PFSK-1 (cell line): ENCODE measurements around the gene AUTS2.

Experiments used
- POLR2AphosphoS5 ChIP-seq: IDR thresholded peaks from 2 replicates; pipeline ENCODE4 v1.6.1; 2012; ENCODE audit warnings: low read depth, mild to moderate bottlenecking, control low read depth, low read length, moderate library complexity
- TAF1 ChIP-seq: IDR thresholded peaks from 2 replicates; pipeline ENCODE4 v1.6.1; 2012; ENCODE audit warnings: low read length, control low read depth, borderline replicate concordance; ENCODE audit not compliant: insufficient read depth

GRCh38 chr7:69608049-69608448 lies 9.8 kb downstream of the AUTS2 start:
- TF ChIP-seq POLR2AphosphoS5, result no peak
- TF ChIP-seq TAF1, result no peak
